Keratinocyte (primary cell): Measurements from ENCODE around the gene DAPK1.

Experiments used
- CTCF ChIP-seq, 3 experiments: IDR thresholded peaks in 1 of 3; conservative IDR thresholded peaks in 1 of 3; optimal IDR thresholded peaks in 1 of 3; 2 replicates in 2 of 3; 3 replicates in 1 of 3; pipeline versions ENCODE3 to v1.5.1; 2011; ENCODE audit warnings: low read length in 3 of 3, mild to moderate bottlenecking in 3 of 3, moderate library complexity in 2 of 3, control low read depth in 1 of 3, inconsistent platforms in 1 of 3; ENCODE audit not compliant: insufficient read depth in 2 of 3; ENCODE audit errors: extremely low read depth in 1 of 3
- EZH2 ChIP-seq: IDR thresholded peaks from one replicate; pipeline ENCODE4 v1.6.1; 2012; ENCODE audit warnings: inconsistent platforms, mild to moderate bottlenecking, low read length, moderate library complexity

GRCh38 chr9:87587356-87587745 lies 89.7 kb downstream of the DAPK1 start:
- no peak for TF ChIP-seq EZH2
- no peak for TF ChIP-seq CTCF (optimal IDR thresholded peaks at IDR 0.05 in 1 of 3, IDR thresholded peaks at IDR 0.05 in 1 of 3, conservative IDR thresholded peaks at IDR 0.05 in 1 of 3; ENCODE audit: extremely low read depth in 1 of 3, insufficient read depth in 2 of 3, low read length in 3 of 3)
